Measurements from ENCODE around the gene CAMK2G. TPM values are rescaled to one million over a fixed set of nuclear protein-coding genes. Genes with fewer than 3 reads are reported as not detected.

CAMK2G gene
- polyA plus RNA-seq, 1 of the 3 experiments (the other 2 are of a cell fraction): 41.4 TPM

GRCh38 chr10:73907841-73908517, 33.6 kb upstream of the CAMK2G start:
- Histone ChIP-seq H3K4me3 (ENCODE audit: low read depth in 2 of 2, low read length in 1 of 2) (no peak overlapping the region), H3K9ac (no peak overlapping the region; the same call in 1 of the 2 replicates), H3K79me2 (ENCODE audit: insufficient read depth) (peaks cover 8% of the 10 kb centered on the region), H2AFZ (ENCODE audit: low read depth) (no peak overlapping the region), H3K9me2 (no peaks in the 10 kb centered on the region), H3K36me3 (replicated peaks in 1 of 2; ENCODE audit: control insufficient read depth in 1 of 2, insufficient read depth in 2 of 2, low read length in 1 of 2) (peaks cover 0 to 1% of the 10 kb centered on the region in 2 experiments), H3F3A (replicated peaks; ENCODE audit: insufficient read depth) (peaks cover 25% of the 10 kb centered on the region), H3K4me1 (ENCODE audit: control insufficient read depth in 1 of 2, insufficient read depth in 2 of 2, low read depth in 1 of 2, low read length in 1 of 2) (peaks cover 15 to 20% of the 10 kb centered on the region in 2 experiments; a peak in 2 of 4 replicates), H4K20me1 (ENCODE audit: insufficient read depth) (no peaks in the 10 kb centered on the region), H3K27ac (ENCODE audit: low read depth in 2 of 2, low read length in 1 of 2) (peak overlapping the region in 1 of 2 experiments; percentile 92; a peak in 2 of 4 replicates), H3K9me3 (no peaks in the 10 kb centered on the region), H3K27me3 (ENCODE audit: insufficient read depth) (no peaks in the 10 kb centered on the region), H3K4me2 (no peak overlapping the region; the same call in 1 of the 2 replicates)
- DNase-seq: no peak
- POLR2A ChIA-PET: no interaction called here
- no peak for TF ChIP-seq RXRA (IDR thresholded peaks at IDR 0.05; ENCODE audit: borderline replicate concordance, low read depth)
- no peak for TF ChIP-seq RCOR1 (IDR thresholded peaks at IDR 0.05; ENCODE audit: low read length)
- no peak for TF ChIP-seq FOSL2 (IDR thresholded peaks at IDR 0.05; ENCODE audit: borderline replicate concordance, low read depth)
- no peak for TF ChIP-seq TCF12 (IDR thresholded peaks at IDR 0.05)
- TF ChIP-seq MAX (IDR thresholded peaks at IDR 0.05; ENCODE audit: low read depth): no peak
- no peak for TF ChIP-seq NRF1 (IDR thresholded peaks at IDR 0.05; ENCODE audit: low read depth, low read length)
- TF ChIP-seq NFIC (IDR thresholded peaks at IDR 0.05; ENCODE audit: borderline replicate concordance): no peak
- TF ChIP-seq CTCF (IDR thresholded peaks at IDR 0.05): no peak
- TF ChIP-seq REST (IDR thresholded peaks at IDR 0.05; ENCODE audit: low read depth, low read length): no peak
- no peak for TF ChIP-seq USF2 (IDR thresholded peaks at IDR 0.05; ENCODE audit: borderline replicate concordance, low read depth, low read length)
- TF ChIP-seq PBX3 (IDR thresholded peaks at IDR 0.05): no peak
- no peak for TF ChIP-seq GABPA (IDR thresholded peaks at IDR 0.05; ENCODE audit: low read depth)
- TF ChIP-seq ZBTB33 (IDR thresholded peaks at IDR 0.05; ENCODE audit: borderline replicate concordance, low read depth): no peak
- TF ChIP-seq RAD21 (IDR thresholded peaks at IDR 0.05; ENCODE audit: low read length): no peak
- TF ChIP-seq EZH2phosphoT487 (IDR thresholded peaks at IDR 0.05; ENCODE audit: borderline replicate concordance, low read depth): no peak
- TF ChIP-seq CHD2 (IDR thresholded peaks at IDR 0.05; ENCODE audit: low read length, partially characterized antibody): no peak
- CTCF ChIA-PET: no interaction called here
- 85% methylated on average over 6 of the region's 6 CpGs for whole genome bisulfite sequencing (ENCODE audit: low lambda C conversion rate)
